IMR-90 (cell line): ENCODE data around the gene DUT.
A peak's percentile ranks its signal among the peaks of the same experiment; 100 is the strongest.

Experiments used
- BHLHE40 ChIP-seq: fragments of 150-350 bp; IDR thresholded peaks from 2 replicates; pipeline ENCODE4 v1.6.1; 2016; ENCODE audit warnings: mild to moderate bottlenecking, low read depth, low read length
- CEBPB ChIP-seq: IDR thresholded peaks from 2 replicates; pipeline ENCODE4 v1.6.1; 2012; ENCODE audit warnings: low read depth, low read length, improper control_type of control experiment
- CHD1 ChIP-seq: IDR thresholded peaks from 2 replicates; pipeline ENCODE4 v1.6.1; 2012; ENCODE audit warnings: low read depth, low read length, improper control_type of control experiment
- FOS ChIP-seq: fragments of 150-350 bp; IDR thresholded peaks from 2 replicates; pipeline ENCODE4 v1.6.1; 2016; ENCODE audit warnings: low read depth, low read length
- MAFK ChIP-seq: IDR thresholded peaks from 2 replicates; pipeline ENCODE4 v1.6.1; 2012; ENCODE audit warnings: low read depth, low read length, improper control_type of control experiment
- MXI1 ChIP-seq: IDR thresholded peaks from 2 replicates; pipeline ENCODE4 v1.6.1; 2012; ENCODE audit warnings: low read depth, mild to moderate bottlenecking, low read length, moderate library complexity, borderline replicate concordance
- POLR2A ChIP-seq: IDR thresholded peaks from 2 replicates; pipeline ENCODE4 v1.6.1; 2012; ENCODE audit warnings: mild to moderate bottlenecking, low read depth, low read length
- RAD21 ChIP-seq: IDR thresholded peaks from 2 replicates; pipeline ENCODE4 v1.6.1; 2012; ENCODE audit warnings: low read length, improper control_type of control experiment
- RCOR1 ChIP-seq: IDR thresholded peaks from 2 replicates; pipeline ENCODE4 v1.6.1; 2012; ENCODE audit warnings: mild to moderate bottlenecking, low read length, improper control_type of control experiment; ENCODE audit not compliant: insufficient replicate concordance
- RFX5 ChIP-seq: IDR thresholded peaks from 2 replicates; pipeline ENCODE4 v1.8.0; 2012; ENCODE audit warnings: low read depth, mild to moderate bottlenecking, low read length, moderate library complexity
- SMC3 ChIP-seq: fragments of 150-350 bp; IDR thresholded peaks from 2 replicates; pipeline ENCODE4 v1.6.1; 2016; ENCODE audit warnings: low read depth, mild to moderate bottlenecking, antibody characterized with exemption, low read length, moderate library complexity
- TF ChIP-seq, protein P1 (sequence below): conservative IDR thresholded peaks from 2 replicates; pipeline ENCODE4 v1.5.1; 2012; ENCODE audit warnings: mild to moderate bottlenecking, low read depth, low read length, improper control_type of control experiment
- TF ChIP-seq, protein P2 (sequence below): fragments of 150-350 bp; IDR thresholded peaks from 2 replicates; pipeline ENCODE4 v1.6.1; 2016; ENCODE audit warnings: low read depth, mild to moderate bottlenecking, low read length, moderate library complexity, borderline replicate concordance
- TF ChIP-seq, protein P3 (sequence below): fragments of 150-350 bp; IDR thresholded peaks from 2 replicates; pipeline ENCODE4 v1.6.1; 2017; ENCODE audit warnings: mild to moderate bottlenecking, antibody characterized with exemption, low read length, low read depth

DNA sequence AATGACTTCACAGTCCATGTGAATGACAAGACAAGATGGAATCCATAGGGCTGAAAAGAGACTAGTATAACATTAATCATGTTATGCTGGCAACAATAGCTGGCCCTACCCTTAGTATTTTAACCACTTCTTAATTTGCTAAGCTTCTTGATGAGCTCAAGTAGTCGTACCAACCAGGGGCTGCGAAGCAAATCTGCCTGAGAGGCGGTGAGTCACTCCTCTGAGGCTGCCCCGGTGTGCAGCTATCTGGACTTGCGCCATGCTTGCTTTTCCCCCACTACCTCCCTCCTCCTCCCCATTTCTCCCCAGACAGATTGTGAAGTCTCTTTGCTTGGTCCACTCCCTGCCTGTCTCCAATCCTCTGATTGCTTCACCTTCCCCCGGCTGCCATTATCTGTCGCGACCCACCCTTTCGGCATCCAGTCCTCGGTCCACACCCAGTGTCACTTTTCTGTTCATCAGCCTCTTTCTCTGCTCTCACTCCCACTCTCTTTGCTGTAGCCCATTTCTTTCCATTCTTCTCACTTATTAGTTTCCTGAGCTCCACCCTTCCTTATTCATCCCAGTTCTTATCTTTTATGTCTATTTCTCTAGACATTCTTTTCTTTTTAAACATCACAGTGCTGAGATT, 42.7 kb downstream of the DUT start:
- TF ChIP-seq, protein P1, sequence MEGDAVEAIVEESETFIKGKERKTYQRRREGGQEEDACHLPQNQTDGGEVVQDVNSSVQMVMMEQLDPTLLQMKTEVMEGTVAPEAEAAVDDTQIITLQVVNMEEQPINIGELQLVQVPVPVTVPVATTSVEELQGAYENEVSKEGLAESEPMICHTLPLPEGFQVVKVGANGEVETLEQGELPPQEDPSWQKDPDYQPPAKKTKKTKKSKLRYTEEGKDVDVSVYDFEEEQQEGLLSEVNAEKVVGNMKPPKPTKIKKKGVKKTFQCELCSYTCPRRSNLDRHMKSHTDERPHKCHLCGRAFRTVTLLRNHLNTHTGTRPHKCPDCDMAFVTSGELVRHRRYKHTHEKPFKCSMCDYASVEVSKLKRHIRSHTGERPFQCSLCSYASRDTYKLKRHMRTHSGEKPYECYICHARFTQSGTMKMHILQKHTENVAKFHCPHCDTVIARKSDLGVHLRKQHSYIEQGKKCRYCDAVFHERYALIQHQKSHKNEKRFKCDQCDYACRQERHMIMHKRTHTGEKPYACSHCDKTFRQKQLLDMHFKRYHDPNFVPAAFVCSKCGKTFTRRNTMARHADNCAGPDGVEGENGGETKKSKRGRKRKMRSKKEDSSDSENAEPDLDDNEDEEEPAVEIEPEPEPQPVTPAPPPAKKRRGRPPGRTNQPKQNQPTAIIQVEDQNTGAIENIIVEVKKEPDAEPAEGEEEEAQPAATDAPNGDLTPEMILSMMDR: no peak
- no peak for TF ChIP-seq BHLHE40
- no peak for TF ChIP-seq POLR2A
- no peak for TF ChIP-seq RAD21
- TF ChIP-seq RFX5: no peak
- TF ChIP-seq MXI1: no peak
- TF ChIP-seq CHD1: no peak
- TF ChIP-seq, protein P2, sequence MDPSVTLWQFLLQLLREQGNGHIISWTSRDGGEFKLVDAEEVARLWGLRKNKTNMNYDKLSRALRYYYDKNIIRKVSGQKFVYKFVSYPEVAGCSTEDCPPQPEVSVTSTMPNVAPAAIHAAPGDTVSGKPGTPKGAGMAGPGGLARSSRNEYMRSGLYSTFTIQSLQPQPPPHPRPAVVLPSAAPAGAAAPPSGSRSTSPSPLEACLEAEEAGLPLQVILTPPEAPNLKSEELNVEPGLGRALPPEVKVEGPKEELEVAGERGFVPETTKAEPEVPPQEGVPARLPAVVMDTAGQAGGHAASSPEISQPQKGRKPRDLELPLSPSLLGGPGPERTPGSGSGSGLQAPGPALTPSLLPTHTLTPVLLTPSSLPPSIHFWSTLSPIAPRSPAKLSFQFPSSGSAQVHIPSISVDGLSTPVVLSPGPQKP: no peak
- TF ChIP-seq RCOR1: no peak
- TF ChIP-seq FOS: 0 out of 2 replicates have a peak, but pooled peaks have one; percentile 42
- no peak for TF ChIP-seq SMC3
- TF ChIP-seq, protein P3, sequence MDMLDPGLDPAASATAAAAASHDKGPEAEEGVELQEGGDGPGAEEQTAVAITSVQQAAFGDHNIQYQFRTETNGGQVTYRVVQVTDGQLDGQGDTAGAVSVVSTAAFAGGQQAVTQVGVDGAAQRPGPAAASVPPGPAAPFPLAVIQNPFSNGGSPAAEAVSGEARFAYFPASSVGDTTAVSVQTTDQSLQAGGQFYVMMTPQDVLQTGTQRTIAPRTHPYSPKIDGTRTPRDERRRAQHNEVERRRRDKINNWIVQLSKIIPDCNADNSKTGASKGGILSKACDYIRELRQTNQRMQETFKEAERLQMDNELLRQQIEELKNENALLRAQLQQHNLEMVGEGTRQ: no peak
- no peak for TF ChIP-seq MAFK
- TF ChIP-seq CEBPB: peak; percentile 76
